ENCODE data around the gene HIVEP1. TPM values are rescaled to one million over a fixed set of nuclear protein-coding genes. Genes with fewer than 3 reads are reported as not detected.
A peak's percentile ranks its signal among the peaks of the same experiment; 100 is the strongest.

Gene HIVEP1
- total and polyA plus RNA-seq, 2 of the 13 experiments (the other 11 are each of a cell fraction or from before 2014, with no cell fraction given): 7.4 to 9.9 TPM

- TF ChIP-seq CREBL2 (CRISPR knock-in tag; IDR thresholded peaks at IDR 0.05; ENCODE audit: borderline replicate concordance) (no peak), KLF11 (CRISPR knock-in tag; IDR thresholded peaks at IDR 0.05) (0 out of 2 replicates have a peak, but pooled peaks have one; percentile 44), NFRKB (IDR thresholded peaks at IDR 0.05) (no peak), SP4 (CRISPR knock-in tag; IDR thresholded peaks at IDR 0.05) (0 out of 2 replicates have a peak, but pooled peaks have one; percentile 1), GPBP1L1 (CRISPR knock-in tag; IDR thresholded peaks at IDR 0.05) (no peak), TOE1 (CRISPR knock-in tag; IDR thresholded peaks at IDR 0.05) (no peak; the same call in 1 of the 2 replicates), ZNF839 (CRISPR knock-in tag; IDR thresholded peaks at IDR 0.05; ENCODE audit: borderline replicate concordance) (0 out of 2 replicates have a peak, but pooled peaks have one; percentile 71), NFATC3 (CRISPR knock-in tag; IDR thresholded peaks at IDR 0.05) (no peak), POGK (CRISPR knock-in tag; conservative IDR thresholded peaks at IDR 0.05) (no peak; the same call in 1 of the 2 replicates), ZFP62 (CRISPR knock-in tag; IDR thresholded peaks at IDR 0.05) (no peak), ZNF781 (CRISPR knock-in tag; IDR thresholded peaks at IDR 0.05; ENCODE audit: borderline replicate concordance, not compliant biosample characterization) (no peak), PHF5A (CRISPR knock-in tag; IDR thresholded peaks at IDR 0.05; ENCODE audit: low read depth, unreplicated experiment) (peak; percentile 13), ATF5 (CRISPR knock-in tag; IDR thresholded peaks at IDR 0.05; ENCODE audit: low read depth) (no peak), CCAR2 (optimal IDR thresholded peaks at IDR 0.05; ENCODE audit: low read depth, low read length) (peak; percentile 50), SIN3B (IDR thresholded peaks at IDR 0.05; ENCODE audit: low read length) (no peak), FOXP4 (CRISPR knock-in tag; IDR thresholded peaks at IDR 0.05) (peak; percentile 71), HES4 (CRISPR knock-in tag; IDR thresholded peaks at IDR 0.05; ENCODE audit: borderline replicate concordance) (no peak; the same call in 1 of the 2 replicates), ZNF556 (CRISPR knock-in tag; IDR thresholded peaks at IDR 0.05; ENCODE audit: borderline replicate concordance) (peak; percentile 86), ZNF607 (CRISPR knock-in tag; IDR thresholded peaks at IDR 0.05; ENCODE audit: borderline replicate concordance) (no peak), ZMYM2 (CRISPR knock-in tag; IDR thresholded peaks at IDR 0.05) (no peak), GABPB1 (CRISPR knock-in tag; IDR thresholded peaks at IDR 0.05) (peak; percentile 76), PAX8 (CRISPR knock-in tag; IDR thresholded peaks at IDR 0.05; ENCODE audit: borderline replicate concordance) (0 out of 2 replicates have a peak, but pooled peaks have one; percentile 54), SOX6 (IDR thresholded peaks at IDR 0.05) (no peak), SOX6 (CRISPR knock-in tag; IDR thresholded peaks at IDR 0.05) (peak; percentile 73)
Observed at GRCh38 chr6:12008366-12009179, 3.5 kb upstream of the HIVEP1 start (continued).

Data from HepG2 (cell line).